ENCODE data around the gene GAMT.

GAMT gene

DNA sequence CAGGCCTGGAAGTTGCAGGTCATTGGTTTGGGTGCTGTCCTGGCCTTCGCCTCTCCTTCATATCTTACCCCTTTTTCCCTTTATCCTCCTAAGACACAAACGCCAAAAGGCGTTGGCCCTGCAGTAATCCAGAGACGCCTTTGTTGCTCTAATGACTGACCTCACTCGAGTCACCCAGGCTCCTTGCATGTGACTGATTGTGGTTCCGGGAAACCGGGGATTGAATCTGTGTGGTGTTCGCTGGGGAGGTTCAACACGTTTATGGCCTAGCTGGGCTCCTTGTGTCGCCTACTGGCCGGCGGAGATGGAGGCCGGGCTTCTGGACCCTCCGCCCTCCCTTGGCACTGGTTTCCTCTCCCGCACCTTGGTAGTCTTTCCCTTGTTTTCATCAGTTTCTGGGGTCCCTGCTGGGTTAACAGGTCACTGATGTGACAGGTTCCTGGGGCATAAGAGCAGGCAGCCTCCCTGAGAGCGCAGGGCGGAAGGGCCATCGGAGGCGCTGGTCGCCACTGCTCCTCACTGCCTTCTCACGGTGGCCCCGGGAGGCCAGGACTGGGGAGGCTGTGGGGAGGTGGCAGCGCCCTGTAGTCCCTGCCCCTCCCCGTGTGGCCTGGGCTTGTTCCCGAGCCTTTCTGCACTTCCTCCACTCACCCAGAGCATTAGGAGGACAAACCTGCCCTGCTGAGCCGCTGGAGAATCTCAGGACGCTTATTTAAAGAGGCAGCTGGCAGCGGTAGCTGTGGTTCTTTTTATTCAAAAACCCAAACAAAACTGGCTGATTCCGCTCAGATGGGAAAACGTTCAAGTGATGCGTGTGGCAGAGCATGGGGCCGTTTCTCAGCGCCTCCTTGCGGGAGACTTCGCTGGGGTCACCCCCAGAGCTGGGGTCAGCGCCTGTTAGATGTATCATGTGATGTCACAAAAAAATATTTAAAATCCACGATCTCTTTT, 35.7 kb downstream of the GAMT start:
- no peak for DNase-seq (ENCODE audit: low read depth in 3 of 3)

DNA sequence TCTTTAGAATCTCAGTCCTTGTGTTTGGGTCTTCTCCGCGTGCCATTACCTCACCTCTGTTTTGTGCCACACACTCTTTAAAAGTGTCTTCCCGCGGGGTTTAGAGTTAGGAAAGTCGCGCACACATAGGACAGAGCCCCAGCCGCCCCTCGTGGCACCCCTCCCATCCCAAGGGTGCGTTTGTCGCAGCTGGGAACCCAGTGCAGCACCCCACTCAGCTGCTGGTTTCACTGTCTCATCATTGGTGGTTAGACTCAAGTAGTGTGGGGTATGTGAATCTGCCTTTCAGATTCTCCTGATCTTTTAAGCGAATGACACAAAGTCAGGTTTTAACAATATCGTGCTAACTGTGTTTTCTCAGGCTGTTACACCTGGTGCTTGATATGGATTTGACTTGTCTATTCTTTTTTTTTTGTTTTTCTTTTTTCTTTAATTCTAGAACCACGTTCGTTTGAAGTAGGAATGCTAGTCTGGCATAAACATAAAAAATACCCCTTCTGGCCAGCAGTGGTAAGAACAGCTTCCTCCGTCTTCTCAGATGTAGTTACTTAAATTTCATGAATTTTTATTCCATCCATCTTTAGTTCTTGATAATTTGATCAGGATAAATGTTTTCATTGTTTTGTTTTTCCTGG, 37.2 kb downstream of the GAMT start:
- no peak for DNase-seq (ENCODE audit: low read depth in 3 of 3)

GRCh38 chr19:1363599-1363998, 37.7 kb downstream of the GAMT start:
- no peak for DNase-seq (ENCODE audit: low read depth in 3 of 3)

DNA sequence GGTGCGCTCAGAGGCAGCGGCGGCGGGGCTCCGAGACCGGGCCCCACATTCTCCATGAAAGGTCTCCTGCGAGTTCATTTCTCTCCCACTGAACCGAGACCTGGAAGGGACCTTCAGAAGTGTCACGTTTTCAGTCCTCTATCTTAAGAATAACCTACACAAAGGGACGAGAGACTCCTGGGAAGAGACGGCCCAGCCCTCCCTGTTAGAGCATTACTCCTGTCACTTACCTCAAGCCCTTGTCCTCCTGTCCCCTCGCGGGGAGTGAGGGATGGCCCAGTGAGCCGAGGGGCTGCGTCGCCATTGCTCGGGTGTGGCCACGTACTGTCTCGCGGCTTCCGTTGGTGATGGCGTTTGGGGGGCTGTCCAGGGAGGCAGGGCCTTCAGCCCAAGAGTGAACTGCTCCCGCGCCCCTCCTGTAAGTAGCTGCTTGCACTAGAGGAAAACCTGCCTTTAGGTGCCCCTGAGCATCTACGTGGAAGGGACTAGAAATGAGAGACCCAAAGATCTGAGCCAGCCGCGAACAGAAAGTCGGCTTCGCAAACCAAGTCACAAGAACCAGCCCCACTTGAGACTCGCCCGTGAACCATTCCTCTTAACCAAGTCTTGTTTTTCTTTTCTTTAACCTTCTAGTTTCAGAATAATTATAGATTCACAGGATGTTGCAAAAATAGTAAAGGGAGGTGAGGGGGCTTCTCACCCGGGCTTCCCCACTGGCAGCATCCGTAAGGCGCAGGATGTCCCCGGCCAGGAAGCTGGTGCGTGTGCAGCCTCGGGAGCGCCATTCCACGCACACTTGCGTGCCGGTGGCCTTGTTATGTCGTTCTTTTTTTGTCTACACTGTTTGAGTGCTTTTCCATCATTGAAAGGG, 38.7 kb downstream of the GAMT start:
- DNase-seq (ENCODE audit: low read depth in 3 of 3), result no peak

DNA sequence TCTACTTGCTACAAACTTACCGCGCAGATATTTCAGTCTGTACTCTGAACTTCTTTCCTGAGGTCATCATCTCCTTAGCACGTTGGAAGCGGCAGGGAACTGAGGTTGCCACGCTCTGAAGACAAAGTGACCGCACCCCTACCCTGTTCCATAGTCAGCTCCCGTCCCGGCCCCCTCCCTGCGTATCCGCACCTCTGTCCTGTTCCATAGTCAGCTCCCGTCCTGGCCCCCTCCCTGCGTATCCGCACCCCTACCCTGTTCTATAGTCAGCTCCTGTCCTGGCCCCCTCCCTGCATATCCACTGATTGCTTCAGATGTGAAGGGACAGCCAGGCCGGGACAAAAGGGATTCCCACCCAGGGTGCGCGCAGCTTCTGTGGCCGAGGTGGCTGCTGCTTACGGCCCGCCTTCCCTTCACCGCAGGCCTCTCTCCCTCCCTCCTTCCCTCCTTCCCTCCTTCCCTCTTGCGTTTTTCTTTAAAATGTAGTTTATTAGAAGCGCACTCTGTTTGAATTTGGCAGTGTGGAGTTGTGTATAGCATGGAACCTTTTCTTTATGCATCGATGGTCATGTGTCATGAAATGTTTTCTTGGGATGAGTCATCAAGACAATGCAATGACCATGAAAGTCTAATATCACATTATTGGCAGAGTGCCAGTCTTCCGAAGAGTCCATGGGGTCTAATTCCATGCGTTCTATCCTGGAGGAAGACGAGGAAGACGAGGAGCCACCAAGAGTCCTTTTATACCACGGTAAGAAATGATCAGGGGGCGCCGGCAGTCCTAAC, 39.5 kb downstream of the GAMT start:
- no peak for DNase-seq (ENCODE audit: low read depth in 3 of 3)

- no peak for DNase-seq (ENCODE audit: low read depth in 3 of 3)
Measured at GRCh38 chr19:1360818-1361461, 40.4 kb downstream of the GAMT start.

DNA sequence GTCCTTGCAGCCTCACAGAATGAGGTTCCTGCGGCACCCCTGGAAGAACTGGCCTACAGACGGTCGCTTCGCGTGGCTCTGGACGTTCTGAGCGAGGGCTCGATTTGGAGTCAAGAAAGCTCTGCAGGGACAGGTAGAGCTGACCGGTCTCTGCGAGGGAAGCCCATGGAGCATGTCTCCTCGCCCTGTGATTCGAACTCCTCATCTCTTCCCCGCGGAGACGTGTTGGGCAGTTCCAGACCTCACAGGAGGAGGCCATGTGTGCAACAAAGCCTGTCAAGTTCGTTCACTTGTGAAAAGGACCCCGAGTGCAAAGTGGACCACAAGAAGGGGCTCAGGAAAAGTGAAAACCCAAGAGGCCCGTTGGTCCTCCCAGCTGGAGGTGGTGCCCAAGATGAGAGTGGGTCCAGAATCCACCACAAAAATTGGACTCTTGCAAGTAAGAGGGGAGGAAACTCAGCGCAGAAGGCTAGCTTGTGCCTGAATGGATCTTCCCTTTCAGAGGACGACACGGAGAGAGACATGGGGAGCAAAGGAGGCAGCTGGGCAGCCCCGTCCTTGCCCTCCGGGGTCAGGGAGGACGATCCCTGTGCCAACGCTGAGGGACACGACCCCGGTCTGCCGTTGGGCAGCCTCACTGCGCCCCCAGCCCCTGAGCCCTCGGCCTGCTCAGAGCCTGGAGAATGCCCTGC, 41.1 kb downstream of the GAMT start:
- no peak for DNase-seq (ENCODE audit: low read depth in 3 of 3)

DNA sequence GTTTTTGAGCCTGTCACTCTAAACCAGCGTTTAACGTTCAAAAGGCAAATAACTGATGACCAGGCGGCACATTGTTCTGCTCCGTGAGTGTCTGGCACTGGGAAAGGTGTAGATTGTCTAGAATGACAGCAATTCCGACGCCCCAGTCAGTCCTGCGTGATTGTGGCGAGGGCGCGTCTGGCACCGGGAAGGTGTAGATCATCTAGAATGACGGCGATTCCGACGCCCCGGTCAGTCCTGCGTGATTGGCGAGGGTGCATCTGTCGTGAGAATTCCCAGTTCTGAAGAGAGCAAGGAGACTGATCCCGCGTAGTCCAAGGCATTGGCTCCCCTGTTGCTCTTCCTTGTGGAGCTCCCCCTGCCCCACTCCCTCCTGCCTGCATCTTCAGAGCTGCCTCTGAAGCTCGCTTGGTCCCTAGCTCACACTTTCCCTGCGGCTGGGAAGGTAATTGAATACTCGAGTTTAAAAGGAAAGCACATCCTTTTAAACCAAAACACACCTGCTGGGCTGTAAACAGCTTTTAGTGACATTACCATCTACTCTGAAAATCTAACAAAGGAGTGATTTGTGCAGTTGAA, 43.7 kb downstream of the GAMT start:
- DNase-seq (ENCODE audit: low read depth in 3 of 3), result no peak

DNA sequence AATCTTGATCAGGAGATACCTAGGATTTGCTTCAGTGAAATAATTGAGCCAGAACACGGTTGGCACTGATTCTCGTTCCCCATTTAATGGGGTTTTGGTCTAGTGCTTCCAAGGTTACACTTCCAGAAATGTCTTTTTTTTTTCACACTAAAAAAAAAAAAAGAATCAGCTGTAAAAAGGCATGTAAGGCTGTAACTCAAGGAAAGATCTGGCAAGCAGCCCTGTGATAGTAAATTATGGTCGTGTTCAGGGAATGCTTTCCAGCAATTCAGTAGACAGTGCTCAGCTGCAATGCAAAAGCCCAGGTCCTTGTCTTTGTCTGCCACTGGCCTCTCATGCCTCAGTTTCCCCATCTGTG, 44.9 kb downstream of the GAMT start:
- DNase-seq (ENCODE audit: low read depth in 3 of 3), result no peak

- DNase-seq (ENCODE audit: low read depth in 3 of 3), result no peak
Measured at GRCh38 chr19:1355568-1356507, 45.5 kb downstream of the GAMT start.

DNA sequence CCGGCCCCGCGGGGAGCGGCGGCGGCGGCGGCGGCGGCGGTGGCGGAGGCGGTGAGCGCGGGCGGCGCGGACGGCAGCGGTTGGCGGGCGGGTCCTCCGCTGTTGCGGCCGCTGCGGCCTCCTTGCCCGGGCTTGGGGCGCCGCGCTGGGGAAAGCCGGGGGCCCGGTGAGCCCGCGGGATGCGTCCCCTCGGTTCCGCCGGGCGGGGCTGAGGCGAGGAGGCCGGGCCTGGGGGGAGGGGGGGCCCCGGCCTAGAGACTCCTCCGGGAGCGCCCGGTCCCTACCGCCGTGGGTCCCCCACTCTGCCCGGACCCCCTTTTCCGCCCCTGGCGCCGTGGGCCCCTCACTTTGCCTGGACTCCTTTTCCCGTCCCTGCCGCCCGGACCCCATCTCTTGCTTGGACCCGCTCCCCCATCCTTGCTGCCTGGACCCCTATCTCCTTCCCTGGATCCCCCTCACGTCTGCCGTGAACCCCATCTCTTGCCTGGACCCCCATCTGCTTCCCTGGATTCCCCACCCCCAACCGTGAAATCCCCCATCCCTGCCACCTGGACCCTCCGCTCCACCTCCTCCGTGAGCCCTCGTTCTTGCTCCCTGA, 46.3 kb downstream of the GAMT start:
- DNase-seq (ENCODE audit: low read depth in 3 of 3), result peak in 1 of 3 donors; percentile 25

GRCh38 chr19:1353144-1353543, 48.2 kb downstream of the GAMT start:
- DNase-seq (ENCODE audit: low read depth in 3 of 3), result no peak

- no peak for DNase-seq (ENCODE audit: low read depth in 3 of 3)
Measured at GRCh38 chr19:1351381-1351851, 49.9 kb downstream of the GAMT start.

GRCh38 chr19:1350867-1351266, 50.5 kb downstream of the GAMT start:
- no peak for DNase-seq (ENCODE audit: low read depth in 3 of 3)

DNA sequence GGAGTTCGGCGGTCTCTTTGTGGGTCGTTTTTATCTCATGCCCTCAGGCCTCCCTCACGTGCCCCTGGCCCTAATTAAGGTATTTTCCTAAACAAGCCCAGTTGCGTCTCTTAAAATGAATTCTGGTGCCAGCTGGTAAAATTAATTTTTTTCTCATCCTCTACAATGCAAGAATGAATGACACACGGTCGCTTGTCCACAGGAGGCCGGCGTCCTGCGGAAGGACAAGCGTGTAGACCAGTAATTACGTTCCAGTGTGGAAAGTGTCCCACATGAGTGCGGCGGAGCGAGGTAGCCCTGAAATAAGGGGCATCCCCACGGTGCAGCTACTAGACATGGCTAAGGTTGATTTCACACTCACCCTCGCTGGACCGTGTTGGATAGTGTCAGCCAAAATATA, 52.1 kb downstream of the GAMT start:
- no peak for DNase-seq (ENCODE audit: low read depth in 3 of 3)

Measured in stimulated activated CD4-positive, alpha-beta T cell treated with anti-CD3 and anti-CD28 coated beads, TNF-alpha, amount 100 ng/mL, for 48 hours (primary cell).